HG03571 (cell line): ENCODE measurements around the gene GOSR1.
"Not testable (repeated sequence)": the region's sequence is repeated elsewhere in the genome, so short reads cannot be mapped to it uniquely, and the experiment has no call there.

Experiments used
- ATAC-seq: cut with Tn5 transposase; IDR thresholded peaks from one replicate; pipeline ENCODE4 v1.9.1; 2021; ENCODE audit not compliant: unreplicated experiment

GOSR1 gene

GRCh38 chr17:30560117-30561026 is 83.2 kb downstream of the GOSR1 start:
- ATAC-seq = not testable (repeated sequence)

GRCh38 chr17:30561766-30562165 is 84.6 kb downstream of the GOSR1 start:
- ATAC-seq = not testable (repeated sequence)

- ATAC-seq = not testable (repeated sequence)
These were observed 86.1 kb downstream of the GOSR1 start for GRCh38 chr17:30563131-30563904.

- not testable (repeated sequence) for ATAC-seq
These were observed 86.7 kb downstream of the GOSR1 start for GRCh38 chr17:30563905-30564390.

GRCh38 chr17:30564422-30565072 is 87.3 kb downstream of the GOSR1 start:
- ATAC-seq = not testable (repeated sequence)

- no peak for ATAC-seq
These were observed 88.1 kb downstream of the GOSR1 start for GRCh38 chr17:30565073-30565935.

- ATAC-seq = not testable (repeated sequence)
These were observed 88.9 kb downstream of the GOSR1 start for GRCh38 chr17:30566104-30566503.

- not testable (repeated sequence) for ATAC-seq
These were observed 89.5 kb downstream of the GOSR1 start for GRCh38 chr17:30566516-30567225.

- ATAC-seq = no peak
These were observed 90.3 kb downstream of the GOSR1 start for GRCh38 chr17:30567231-30568116.

GRCh38 chr17:30568117-30568430 is 90.9 kb downstream of the GOSR1 start:
- no peak for ATAC-seq

- ATAC-seq = not testable (repeated sequence)
These were observed 92.4 kb downstream of the GOSR1 start for GRCh38 chr17:30569531-30570175.

- ATAC-seq = no peak
These were observed 93.0 kb downstream of the GOSR1 start for GRCh38 chr17:30570191-30570590.

GRCh38 chr17:30570596-30571265 is 93.5 kb downstream of the GOSR1 start:
- ATAC-seq = no peak

- ATAC-seq = not testable (repeated sequence)
These were observed 94.2 kb downstream of the GOSR1 start for GRCh38 chr17:30571404-30571803.

- ATAC-seq = no peak
These were observed 94.7 kb downstream of the GOSR1 start for GRCh38 chr17:30571921-30572320.

- ATAC-seq = not testable (repeated sequence)
These were observed 95.7 kb downstream of the GOSR1 start for GRCh38 chr17:30572651-30573554.
